ENCODE measurements around the gene ASIC1.

The ASIC1 gene

GRCh38 chr12:50041062-50041860, 16.1 kb upstream of the ASIC1 start:
- DNase-seq: no peak

GRCh38 chr12:50041962-50042361, 15.4 kb upstream of the ASIC1 start:
- no peak for DNase-seq

GRCh38 chr12:50042693-50043092, 14.7 kb upstream of the ASIC1 start:
- no peak for DNase-seq

- no peak for DNase-seq
Observed at GRCh38 chr12:50043308-50043707, 14.1 kb upstream of the ASIC1 start.

GRCh38 chr12:50043854-50044253, 13.5 kb upstream of the ASIC1 start:
- DNase-seq: no peak

- no peak for DNase-seq
Observed at GRCh38 chr12:50047693-50048250, 9.6 kb upstream of the ASIC1 start.

GRCh38 chr12:50049254-50050118, 7.9 kb upstream of the ASIC1 start:
- DNase-seq: no peak

- DNase-seq: no peak
Observed at GRCh38 chr12:50050119-50050385, 7.3 kb upstream of the ASIC1 start.

GRCh38 chr12:50050410-50051098, 6.8 kb upstream of the ASIC1 start:
- no peak for DNase-seq

GRCh38 chr12:50051101-50051806, 6.1 kb upstream of the ASIC1 start:
- DNase-seq: no peak

GRCh38 chr12:50052544-50052943, 4.9 kb upstream of the ASIC1 start:
- no peak for DNase-seq

- no peak for DNase-seq
Observed at GRCh38 chr12:50052964-50053363, 4.4 kb upstream of the ASIC1 start.

- no peak for DNase-seq
Observed at GRCh38 chr12:50053583-50053982, 3.8 kb upstream of the ASIC1 start.

- DNase-seq: no peak
Observed at GRCh38 chr12:50055831-50056638, 1.4 kb upstream of the ASIC1 start.

- DNase-seq: no peak
Observed at GRCh38 chr12:50056639-50056976, 788 bp upstream of the ASIC1 start.

- DNase-seq: no peak
Observed at GRCh38 chr12:50057896-50058670, 687 bp downstream of the ASIC1 start.

GRCh38 chr12:50058743-50059312, 1.4 kb downstream of the ASIC1 start:
- no peak for DNase-seq

GRCh38 chr12:50059440-50060119, 2.2 kb downstream of the ASIC1 start:
- no peak for DNase-seq

- DNase-seq: no peak
Observed at GRCh38 chr12:50060120-50060468, 2.7 kb downstream of the ASIC1 start.

- DNase-seq: no peak
Observed at GRCh38 chr12:50061171-50061570, 3.8 kb downstream of the ASIC1 start.
